Stimulated activated naive B cell treated with anti-CD40 and anti-IgM and Interleukin-4, amounts not matched to agents 10 μg/mL and 1 μg/mL and 100 μg/mL, for 72 hours (primary cell): ENCODE results near the gene ZNF501.

Source experiments
- ATAC-seq, 2 donors: fragments of 150-1000 bp; cut with Tn5 transposase; replicated peaks; 2 replicates each; pipeline ENCODE4 v1.10.0; 2021; ENCODE audit warnings: moderate library complexity in 1 of 2
- DNase-seq: peaks from one replicate; pipeline ENCODE4 v3.0.0; 2021
- H3K27ac Mint-ChIP-seq: one replicate; pipeline ENCODE4 v1.8.0; 2022; ENCODE audit warnings: mild to moderate bottlenecking, mixed read lengths
- H3K27me3 Mint-ChIP-seq, 2 donors: one replicate each; pipeline ENCODE4 v1.8.0; 2022; ENCODE audit warnings: mixed read lengths in 2 of 2
- H3K36me3 Mint-ChIP-seq, 2 donors: one replicate each; pipeline ENCODE4 v1.8.0; 2022; ENCODE audit warnings: mixed read lengths in 2 of 2, mild to moderate bottlenecking in 1 of 2
- H3K4me1 Mint-ChIP-seq, 2 donors: one replicate each; pipeline ENCODE4 v1.8.0; 2022; ENCODE audit warnings: mixed read lengths in 2 of 2, mild to moderate bottlenecking in 1 of 2
- H3K4me3 Mint-ChIP-seq, 2 donors: one replicate each; pipeline ENCODE4 v1.8.0; 2022; ENCODE audit warnings: mild to moderate bottlenecking in 2 of 2, mixed read lengths in 2 of 2, moderate library complexity in 1 of 2
- H3K9me3 Mint-ChIP-seq, 2 donors: one replicate each; pipeline ENCODE4 v1.8.0; 2022; ENCODE audit warnings: mixed read lengths in 2 of 2, mild to moderate bottlenecking in 1 of 2

ZNF501 gene

DNA sequence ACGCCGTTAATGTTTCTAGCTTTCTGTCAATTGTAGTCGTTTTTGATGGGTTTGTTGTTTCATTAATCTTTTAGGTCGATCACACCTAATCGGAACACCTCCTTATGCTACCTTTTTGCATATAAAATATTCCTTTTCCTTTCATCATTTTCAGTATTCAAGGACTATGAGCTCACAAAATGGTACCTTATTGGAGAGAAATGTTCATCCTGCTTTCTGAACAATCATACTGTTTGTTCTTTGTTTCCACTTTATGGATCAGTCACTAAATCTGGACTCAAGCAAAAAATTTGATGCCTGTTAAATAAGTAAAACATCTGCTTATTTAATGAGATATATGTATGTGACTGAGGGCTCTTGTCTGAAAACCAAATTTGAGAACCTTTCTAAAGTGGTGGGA lies 33.3 kb downstream of the ZNF501 start:
- H3K27me3 Mint-ChIP-seq, result no peaks in the 10 kb centered on the region

DNA sequence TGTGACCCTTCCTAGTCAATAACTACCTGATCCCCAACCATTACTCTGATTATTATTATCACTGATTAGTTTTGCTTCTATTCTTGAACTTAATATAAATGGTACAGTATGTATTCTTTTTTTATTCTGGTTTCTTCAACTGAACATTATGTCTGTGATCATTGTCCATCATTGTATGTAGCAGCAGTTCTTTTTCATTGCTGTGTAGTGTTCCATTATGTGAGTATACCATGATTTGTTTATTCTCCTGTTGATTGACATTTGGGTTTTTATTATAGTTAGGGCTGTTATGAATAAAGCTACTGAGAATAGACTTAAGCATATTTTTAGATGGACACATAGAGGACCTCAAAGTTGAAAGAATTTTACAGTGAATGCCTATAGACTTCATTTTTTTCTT lies 34.8 kb downstream of the ZNF501 start:
- no peaks in the 10 kb centered on the region for H3K27me3 Mint-ChIP-seq
- peaks cover 0 to 3% of the 10 kb centered on the region in 2 donors for H3K9me3 Mint-ChIP-seq
- DNase-seq, result no peak
- peaks cover 12 to 13% of the 10 kb centered on the region in 2 donors for H3K4me1 Mint-ChIP-seq
- no peak overlapping the region for H3K27ac Mint-ChIP-seq
- no peak for ATAC-seq
- peaks cover 16 to 34% of the 10 kb centered on the region in 2 donors for H3K36me3 Mint-ChIP-seq
- H3K4me3 Mint-ChIP-seq, result no peak overlapping the region

More for the DNA sequence above, 33.3 kb downstream of the ZNF501 start:
- H3K27ac Mint-ChIP-seq, result no peak overlapping the region
- peak overlapping the region; percentile 84 to 93 for H3K4me3 Mint-ChIP-seq
- H3K4me1 Mint-ChIP-seq, result peaks cover 12 to 19% of the 10 kb centered on the region in 2 donors
- no peak for DNase-seq
- H3K36me3 Mint-ChIP-seq, result peaks cover 16 to 39% of the 10 kb centered on the region in 2 donors
- peaks cover 5 to 6% of the 10 kb centered on the region in 2 donors for H3K9me3 Mint-ChIP-seq
- no peak for ATAC-seq

DNA sequence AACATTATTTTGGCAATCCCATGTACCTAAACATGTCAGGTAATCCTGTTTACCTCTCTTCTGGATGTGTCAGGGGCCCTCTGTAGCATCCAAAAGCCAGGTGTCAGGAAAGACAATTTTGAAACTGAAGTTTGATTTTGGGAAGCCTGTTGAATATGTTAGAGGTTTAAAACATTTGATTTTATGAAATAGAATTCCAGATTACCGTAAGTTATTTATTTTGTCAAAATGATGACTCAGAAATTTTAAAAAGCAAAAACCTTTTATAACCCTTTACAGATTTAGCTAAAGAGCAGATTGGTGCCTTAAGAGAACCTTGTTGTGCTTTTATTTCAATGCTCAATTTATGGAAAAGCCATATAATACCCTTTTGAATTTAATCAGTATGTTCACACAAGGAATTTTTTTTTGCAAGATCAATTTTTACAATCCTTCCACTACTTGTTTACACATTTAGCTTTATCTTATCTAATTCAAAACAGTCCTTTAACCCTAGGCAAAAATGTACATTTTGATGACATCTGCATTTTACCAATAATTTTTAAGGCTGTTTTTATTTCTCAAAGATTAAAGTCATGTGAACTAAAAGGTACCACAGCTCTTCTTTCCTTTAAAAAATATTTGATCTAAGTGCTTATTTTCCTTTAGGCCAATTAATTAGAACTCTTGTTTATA lies 42.1 kb downstream of the ZNF501 start:
- Mint-ChIP-seq H3K27ac (no peak overlapping the region), H3K4me1 (no peaks in the 10 kb centered on the region), H3K36me3 (peaks cover 28 to 41% of the 10 kb centered on the region in 2 donors), H3K4me3 (no peak overlapping the region), H3K9me3 (peaks cover 3 to 17% of the 10 kb centered on the region in 2 donors), H3K27me3 (no peaks in the 10 kb centered on the region)
- ATAC-seq (no peak), DNase-seq (no peak)

DNA sequence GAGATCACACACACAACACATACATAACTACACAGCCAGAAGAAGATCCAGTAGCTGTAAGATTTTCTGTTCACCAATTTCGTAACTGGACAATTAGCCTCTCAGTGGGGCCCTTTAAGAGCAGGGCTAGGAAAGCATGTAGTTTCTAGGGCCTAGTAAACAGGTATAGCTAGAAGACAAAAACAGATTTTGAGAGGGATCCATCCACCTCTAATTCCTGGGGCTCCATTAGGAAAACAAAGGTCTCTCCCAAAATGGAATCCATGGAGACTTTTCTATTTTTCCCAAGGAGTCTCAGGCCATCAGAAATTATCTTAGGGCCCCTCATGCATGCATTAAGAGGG lies 42.6 kb downstream of the ZNF501 start:
- no peak for ATAC-seq
- Mint-ChIP-seq H3K36me3 (peaks cover 28 to 40% of the 10 kb centered on the region in 2 donors), H3K27me3 (no peaks in the 10 kb centered on the region), H3K4me3 (no peak overlapping the region), H3K9me3 (peaks cover 3 to 17% of the 10 kb centered on the region in 2 donors), H3K4me1 (no peaks in the 10 kb centered on the region), H3K27ac (no peak overlapping the region)
- no peak for DNase-seq

DNA sequence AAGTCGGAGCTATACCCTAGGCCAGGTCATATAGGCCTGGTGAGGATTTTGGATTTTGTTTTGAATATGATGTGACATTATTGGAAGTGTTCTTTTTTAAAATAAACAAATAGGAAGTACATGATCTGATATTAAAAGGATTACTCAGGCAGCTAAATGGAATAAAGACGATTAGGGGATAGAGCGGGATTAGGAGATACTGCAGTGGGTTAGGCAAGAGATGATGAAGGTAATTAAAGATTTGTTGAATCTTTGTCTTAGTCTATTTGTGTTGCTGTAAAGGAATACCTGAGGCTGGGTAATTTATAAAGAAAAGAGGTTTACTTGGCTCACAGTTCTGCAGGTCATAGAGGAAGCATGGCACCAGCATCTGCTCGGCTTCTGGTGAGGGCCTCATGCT lies 53.5 kb downstream of the ZNF501 start:
- Mint-ChIP-seq H3K27ac (no peak overlapping the region), H3K36me3 (peaks cover 6 to 11% of the 10 kb centered on the region in 2 donors), H3K9me3 (no peaks in the 10 kb centered on the region), H3K4me1 (no peaks in the 10 kb centered on the region), H3K27me3 (no peaks in the 10 kb centered on the region), H3K4me3 (no peak overlapping the region)
- DNase-seq, result no peak
- ATAC-seq, result no peak
